Upper lobe of left lung (tissue), 4 donors: ENCODE data around the gene AAGAB.
"Not testable (repeated sequence)": the region's sequence is repeated elsewhere in the genome, so short reads cannot be mapped to it uniquely, and the experiment has no call there.

Experiments
- CTCF ChIP-seq, 6 experiments: fragments of 450-650 bp in 4 of 6; fragments of 200-600 bp in 2 of 6; sonication (generic) in 2 of 6; IDR thresholded peaks; one replicate each; pipeline ENCODE4 v1.5.1; 2016 to 2019; ENCODE audit warnings: antibody characterized with exemption in 6 of 6
- EP300 ChIP-seq, 4 donors: sonication (generic); formaldehyde crosslinking; IDR thresholded peaks; one replicate each; pipeline ENCODE4 v1.5.1; 2017; ENCODE audit warnings: antibody characterized with exemption in 4 of 4, control low read depth in 2 of 4
- POLR2A ChIP-seq, 4 donors: fragments of 450-650 bp; IDR thresholded peaks; one replicate each; pipeline ENCODE4 v1.5.1; 2016 to 2017; ENCODE audit warnings: antibody characterized with exemption in 4 of 4, mild to moderate bottlenecking in 2 of 4
- POLR2AphosphoS5 ChIP-seq, 2 donors: sonication (generic); formaldehyde crosslinking; IDR thresholded peaks; one replicate each; pipeline ENCODE4 v1.5.1; 2017; ENCODE audit warnings: antibody characterized with exemption in 2 of 2

GRCh38 chr15:67258412-67258811 lies 4.0 kb upstream of the AAGAB start:
- TF ChIP-seq CTCF, POLR2A, EP300, POLR2AphosphoS5 (IDR thresholded peaks at IDR 0.05): not testable (repeated sequence)
